Right lung (tissue), 5 donors: Measurements from ENCODE around the gene TMEM107. TPM values are rescaled to one million over a fixed set of nuclear protein-coding genes. Genes with fewer than 3 reads are reported as not detected.

Source experiments
- DNase-seq, 2 donors: peaks; one replicate each; pipeline ENCODE4 v3.0.0-alpha.2; 2013
- polyA plus RNA-seq, 5 donors: library from polyadenylated mRNA; unstranded; fragments of 120-200 nt; gene quantifications; one replicate each; pipeline versions ENCODE4 v1.2.1 to v1.2.3, GENCODE V29; 2013; ENCODE audit warnings: inconsistent platforms in 1 of 5, low replicate concordance in 1 of 5; ENCODE audit not compliant: insufficient read length in 5 of 5, insufficient read depth in 1 of 5

Gene TMEM107
- polyA plus RNA-seq, 5 donors = 15.7 to 22.5 (median 20.1) TPM

GRCh38 chr17:8152112-8152775 is 23.9 kb downstream of the TMEM107 start, which contains the start of gene PER1:
Gene PER1, minus strand, starts transcription at chr17:8152404. Its CDS starts 1,698 bp downstream, at chr17:8150706.
- DNase-seq = peak; percentile 93 to 94

- peak; percentile 62 to 71 for DNase-seq
Measured at GRCh38 chr17:8151641-8152111, 24.5 kb downstream of the TMEM107 start.

- DNase-seq = peak; percentile 96
Measured at GRCh38 chr17:8151120-8151640, 25.0 kb downstream of the TMEM107 start.

- no peak for DNase-seq
Measured at GRCh38 chr17:8150194-8151119, 25.7 kb downstream of the TMEM107 start.

GRCh38 chr17:8149419-8150193 is 26.6 kb downstream of the TMEM107 start:
- no peak for DNase-seq

GRCh38 chr17:8148560-8148959 is 27.6 kb downstream of the TMEM107 start:
- no peak for DNase-seq

- DNase-seq = no peak
Measured at GRCh38 chr17:8147805-8148404, 28.3 kb downstream of the TMEM107 start.

- DNase-seq = no peak
Measured at GRCh38 chr17:8147141-8147804, 28.9 kb downstream of the TMEM107 start.

- DNase-seq = no peak
Measured at GRCh38 chr17:8146381-8147140, 29.6 kb downstream of the TMEM107 start.

- no peak for DNase-seq
Measured at GRCh38 chr17:8145811-8146210, 30.4 kb downstream of the TMEM107 start.

- no peak for DNase-seq
Measured at GRCh38 chr17:8144401-8145231, 31.6 kb downstream of the TMEM107 start.

- DNase-seq = no peak
Measured at GRCh38 chr17:8143581-8144400, 32.4 kb downstream of the TMEM107 start.

GRCh38 chr17:8142887-8143580 is 33.1 kb downstream of the TMEM107 start:
- no peak for DNase-seq

GRCh38 chr17:8142158-8142886 is 33.9 kb downstream of the TMEM107 start:
- DNase-seq = no peak

- DNase-seq = no peak
Measured at GRCh38 chr17:8141741-8142140, 34.4 kb downstream of the TMEM107 start.

- DNase-seq = no peak
Measured at GRCh38 chr17:8141045-8141444, 35.1 kb downstream of the TMEM107 start.
